Large intestine (tissue), 3 donors: ENCODE results near the gene FHL2. TPM values are rescaled to one million over a fixed set of nuclear protein-coding genes. Genes with fewer than 3 reads are reported as not detected.

Experiments
- DNase-seq, 2 donors: peaks; one replicate each; pipeline versions ENCODE4 v3.0.0 to v3.0.0-alpha.2; 2013
- H3K27ac ChIP-seq: one replicate; pipeline ENCODE4 v1.5.1; 2013; ENCODE audit warnings: low read length
- H3K27me3 ChIP-seq: 2 replicates; pipeline ENCODE4 v1.6.1; 2013; ENCODE audit warnings: low read length; ENCODE audit not compliant: control insufficient read depth, insufficient read depth
- H3K36me3 ChIP-seq: 2 replicates; pipeline ENCODE4 v1.6.1; 2013; ENCODE audit warnings: low read length; ENCODE audit not compliant: control insufficient read depth, insufficient read depth
- H3K4me1 ChIP-seq: one replicate; pipeline ENCODE4 v1.6.1; 2013; ENCODE audit warnings: low read length; ENCODE audit not compliant: control insufficient read depth, insufficient read depth
- H3K4me3 ChIP-seq: one replicate; pipeline ENCODE4 v1.5.1; 2013; ENCODE audit warnings: low read length
- H3K9me3 ChIP-seq: one replicate; pipeline ENCODE4 v1.6.1; 2013; ENCODE audit warnings: mild to moderate bottlenecking, low read depth, low read length, moderate library complexity; ENCODE audit not compliant: control insufficient read depth
- WGBS: methylation state at CpG from one replicate; pipeline ENCODE4 v1.1.5; 2013; ENCODE audit warnings: low lambda C conversion rate; ENCODE audit not compliant: insufficient coverage; 5-methylcytosine and 5-hydroxymethylcytosine counted together
- polyA plus RNA-seq: library from polyadenylated mRNA; unstranded; fragments of 120-200 nt; gene quantifications from one replicate; pipeline ENCODE4 v1.2.1, GENCODE V29; 2013

The FHL2 gene
- polyA plus RNA-seq, 1 donor: 28.3 TPM

DNA sequence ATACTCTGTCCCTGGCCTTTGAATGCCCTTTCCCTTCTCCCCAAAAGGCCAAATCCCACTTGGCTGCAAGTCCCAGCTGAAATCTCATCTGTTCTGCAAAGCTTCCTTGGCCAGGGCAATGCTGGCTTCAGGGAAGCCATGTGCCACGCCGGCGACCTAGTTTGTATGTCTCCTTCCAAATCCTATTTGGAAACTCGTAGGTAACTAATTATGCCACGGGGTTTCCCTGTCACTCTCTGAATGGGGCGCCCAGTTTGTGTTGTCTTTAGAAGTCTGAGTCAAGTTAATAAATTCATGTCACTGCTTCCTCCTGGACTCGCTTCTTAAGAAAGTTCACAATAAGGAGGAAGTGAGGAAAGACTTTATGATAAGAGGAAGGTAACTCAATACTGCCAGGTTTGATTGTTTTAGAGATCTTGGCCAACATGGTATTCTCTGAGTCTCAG lies 19.1 kb downstream of the FHL2 start:
- Histone ChIP-seq H3K27me3 (no peaks in the 10 kb centered on the region), H3K36me3 (peaks cover 10% of the 10 kb centered on the region), H3K27ac (no peak overlapping the region), H3K9me3 (no peaks in the 10 kb centered on the region), H3K4me1 (no peaks in the 10 kb centered on the region), H3K4me3 (no peak overlapping the region)
- WGBS: no CpG with 5 or more reads among the region's 7 CpGs
- no peak for DNase-seq

DNA sequence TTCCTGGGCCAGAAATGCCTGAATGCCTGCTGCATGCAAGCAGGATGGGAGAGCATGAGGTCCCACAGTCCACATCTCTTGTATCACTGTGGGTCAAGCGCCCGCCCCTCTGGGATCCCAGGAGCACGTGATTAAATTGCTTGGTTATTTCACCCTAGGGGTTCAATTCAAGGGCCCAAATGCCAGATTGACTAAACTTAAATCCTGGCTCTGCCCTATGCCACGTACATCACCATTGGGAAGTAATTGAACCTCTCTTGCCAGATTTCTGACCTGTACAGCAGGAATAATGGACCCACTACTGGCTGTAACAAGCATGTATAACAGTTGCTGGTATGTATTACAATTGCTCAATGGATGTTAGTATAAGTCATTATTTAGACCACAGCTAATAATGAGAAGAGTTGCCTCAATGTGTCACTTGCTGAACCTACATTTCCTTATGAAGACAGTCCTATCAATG lies 19.9 kb downstream of the FHL2 start:
- H3K27me3 ChIP-seq: no peaks in the 10 kb centered on the region
- no peak overlapping the region for H3K4me3 ChIP-seq
- WGBS: no CpG with 5 or more reads among the region's 4 CpGs
- no peak for DNase-seq
- H3K4me1 ChIP-seq: no peaks in the 10 kb centered on the region
- peaks cover 8% of the 10 kb centered on the region for H3K36me3 ChIP-seq
- H3K27ac ChIP-seq: no peak overlapping the region
- H3K9me3 ChIP-seq: no peaks in the 10 kb centered on the region

GRCh38 chr2:105378276-105378840 lies 20.5 kb downstream of the FHL2 start:
- Histone ChIP-seq H3K4me1 (no peaks in the 10 kb centered on the region), H3K27me3 (no peaks in the 10 kb centered on the region), H3K27ac (no peak overlapping the region), H3K9me3 (no peaks in the 10 kb centered on the region), H3K36me3 (peaks cover 8% of the 10 kb centered on the region), H3K4me3 (no peak overlapping the region)
- WGBS: 100% methylated on average over 1 of the region's 12 CpGs
- DNase-seq: no peak

- Histone ChIP-seq H3K9me3 (no peaks in the 10 kb centered on the region), H3K27ac (no peak overlapping the region)
- DNase-seq: no peak
These were observed 21.0 kb downstream of the FHL2 start for GRCh38 chr2:105377871-105378270.

GRCh38 chr2:105376789-105377240 lies 22.0 kb downstream of the FHL2 start:
- Histone ChIP-seq H3K36me3 (peaks cover 9% of the 10 kb centered on the region), H3K9me3 (no peaks in the 10 kb centered on the region), H3K27ac (no peak overlapping the region), H3K4me1 (no peaks in the 10 kb centered on the region), H3K4me3 (no peak overlapping the region), H3K27me3 (no peaks in the 10 kb centered on the region)
- DNase-seq: no peak
- WGBS: 100% methylated on average over 1 of the region's 5 CpGs

More at GRCh38 chr2:105377871-105378270, 21.0 kb downstream of the FHL2 start:
- no CpG with 5 or more reads among the region's 3 CpGs for WGBS
- Histone ChIP-seq H3K4me3 (no peak overlapping the region), H3K36me3 (peaks cover 8% of the 10 kb centered on the region), H3K4me1 (no peaks in the 10 kb centered on the region), H3K27me3 (no peaks in the 10 kb centered on the region)

DNA sequence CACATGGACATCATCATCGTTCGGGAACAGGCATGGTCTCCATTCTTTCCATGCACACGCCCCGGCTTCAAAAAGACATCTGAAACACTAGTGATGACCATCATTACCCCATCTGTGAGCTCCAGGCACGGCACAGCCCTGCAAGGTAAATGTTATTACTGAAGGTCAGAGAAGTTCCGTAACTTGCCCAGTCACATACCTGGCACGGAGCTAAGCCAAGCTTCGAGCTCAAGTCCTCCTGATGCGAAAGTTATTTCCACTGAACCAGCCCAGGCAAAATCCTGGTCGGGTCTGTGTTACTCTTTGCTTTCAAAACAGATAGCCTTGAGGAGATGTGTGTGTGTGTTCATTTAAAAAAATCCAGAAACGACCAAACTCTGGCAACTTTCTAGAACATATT lies 22.8 kb downstream of the FHL2 start:
- no peaks in the 10 kb centered on the region for H3K4me1 ChIP-seq
- H3K9me3 ChIP-seq: no peaks in the 10 kb centered on the region
- no peak overlapping the region for H3K4me3 ChIP-seq
- H3K27me3 ChIP-seq: no peaks in the 10 kb centered on the region
- WGBS: 80% methylated on average over 2 of the region's 11 CpGs
- H3K27ac ChIP-seq: no peak overlapping the region
- no peak for DNase-seq
- peaks cover 9% of the 10 kb centered on the region for H3K36me3 ChIP-seq

DNA sequence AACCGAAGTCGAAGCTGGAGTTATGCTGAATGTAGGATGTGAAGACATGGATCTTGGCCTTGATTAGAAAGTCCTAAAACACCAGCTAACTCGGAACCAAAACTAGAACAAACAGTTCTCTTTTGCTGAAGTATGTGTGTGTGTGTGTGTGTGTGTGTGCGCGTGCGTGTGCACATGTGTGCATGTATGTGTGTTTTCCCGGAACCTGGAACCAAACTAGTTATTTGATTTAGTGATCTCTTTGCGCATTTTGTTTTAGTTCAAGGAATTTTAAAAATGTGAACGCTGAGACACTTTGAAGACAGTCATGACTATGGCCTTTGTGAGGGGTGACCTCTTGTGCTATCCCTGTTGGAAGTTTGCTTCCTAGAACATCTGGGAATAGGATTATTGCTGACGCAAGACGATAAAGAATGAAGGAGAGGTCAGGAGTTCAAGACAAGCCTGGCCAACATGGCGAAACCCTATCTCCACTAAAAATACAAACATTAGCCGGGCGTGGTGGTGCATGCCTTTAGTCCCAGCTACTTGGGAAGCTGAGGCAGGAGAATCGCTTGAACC lies 23.8 kb downstream of the FHL2 start:
- no CpG with 5 or more reads among the region's 15 CpGs for WGBS
- Histone ChIP-seq H3K36me3 (peaks cover 9% of the 10 kb centered on the region), H3K4me1 (no peaks in the 10 kb centered on the region), H3K27ac (no peak overlapping the region), H3K4me3 (no peak overlapping the region), H3K9me3 (no peaks in the 10 kb centered on the region), H3K27me3 (no peaks in the 10 kb centered on the region)
- DNase-seq: no peak

DNA sequence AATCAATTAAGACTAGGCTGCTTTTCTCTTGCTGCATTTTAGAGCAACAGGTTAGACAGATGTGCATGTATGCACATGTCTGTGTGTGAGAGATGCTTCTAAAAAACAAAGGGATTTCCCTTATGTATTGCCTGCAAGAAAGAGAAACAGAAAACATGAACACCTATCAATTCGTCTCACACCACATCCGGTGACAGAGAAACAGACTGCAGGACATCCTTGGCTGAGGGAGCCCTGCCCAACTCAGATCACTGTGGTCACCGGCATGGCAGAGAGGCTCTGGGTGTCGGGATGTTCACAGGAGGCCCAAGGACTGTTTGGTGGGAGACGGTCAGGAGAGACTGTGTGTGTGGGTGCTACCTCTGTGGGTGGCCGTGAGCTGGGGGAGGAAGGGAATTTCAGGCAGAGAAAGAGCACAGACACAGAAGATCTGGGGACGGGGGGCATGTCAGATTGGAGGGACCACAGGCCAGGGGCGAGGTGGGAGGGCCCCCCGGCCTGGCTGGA lies 24.9 kb downstream of the FHL2 start:
- Histone ChIP-seq H3K27me3 (no peaks in the 10 kb centered on the region), H3K4me1 (no peaks in the 10 kb centered on the region), H3K9me3 (no peaks in the 10 kb centered on the region), H3K36me3 (peaks cover 6% of the 10 kb centered on the region), H3K4me3 (no peak overlapping the region), H3K27ac (no peak overlapping the region)
- no CpG with 5 or more reads among the region's 9 CpGs for WGBS
- DNase-seq: no peak

- no CpG with 5 or more reads among the region's 9 CpGs for WGBS
- H3K9me3 ChIP-seq: no peaks in the 10 kb centered on the region
- no peak overlapping the region for H3K27ac ChIP-seq
- DNase-seq: no peak
- H3K4me3 ChIP-seq: no peak overlapping the region
- H3K36me3 ChIP-seq: peaks cover 6% of the 10 kb centered on the region
- no peaks in the 10 kb centered on the region for H3K4me1 ChIP-seq
- no peaks in the 10 kb centered on the region for H3K27me3 ChIP-seq
These were observed 25.5 kb downstream of the FHL2 start for GRCh38 chr2:105373344-105373781.

- no peaks in the 10 kb centered on the region for H3K4me1 ChIP-seq
- no peaks in the 10 kb centered on the region for H3K27me3 ChIP-seq
- no peak overlapping the region for H3K27ac ChIP-seq
- no peak overlapping the region for H3K4me3 ChIP-seq
- WGBS: no CpG with 5 or more reads among the region's 4 CpGs
- no peak for DNase-seq
- no peaks in the 10 kb centered on the region for H3K9me3 ChIP-seq
- H3K36me3 ChIP-seq: peaks cover 6% of the 10 kb centered on the region
These were observed 27.0 kb downstream of the FHL2 start for GRCh38 chr2:105371810-105372209.
